Heart left ventricle (tissue), 11 donors: ENCODE data around the gene OLIG1. TPM values are rescaled to one million over a fixed set of nuclear protein-coding genes. Genes with fewer than 3 reads are reported as not detected.

ENCODE experiments used
- polyA plus RNA-seq, 2 donors: library from polyadenylated mRNA; stranded (reverse); fragments of 200-250 nt; gene quantifications; one replicate each; pipeline ENCODE4 v1.2.3, GENCODE V29; 2013
- total RNA-seq, 9 donors: library from RNA; depleted of rRNA in 2 of 9; stranded (reverse); fragments of >200 nt in 2 of 9; fragmentation: NEBNext Ultra II Directional in 3 of 9; extraction: Animal tissue kit (Norgen Biotek cat#: 25700) in 3 of 9; gene quantifications; one replicate each; pipeline versions ENCODE4 v1.1.0 to v1.2.4, GENCODE V29; 2016 to 2023
- donor health status: ischemic (EF 13 %, LVEDD 7.1; RV severe dilation, severe dysfunction).
- donor health status: healthy with polysubstance abuse.
- donor health status: DM: no; HTN: yes; CAD: no.
- donor health status: DM: no; HTN: no; CAD: no.
- donor health status: ischemic (EF 25% LVEDD 5.7; RV mildly dilated, moderate dysfunction).
- donor health status: healthy.
- donor health status: DM: yes; HTN: yes; CAD: no.
- donor health status: PGD.
- donor health status: nonischemic (EF 23%, LVEDD 6.1; RV moderate dilation, normal function).

OLIG1 gene
- total and polyA plus RNA-seq, 11 donors = 0.11 to 0.67 TPM; not detected in 9

Other genes with a start within 250 kb of the OLIG1 start
- gene OLIG2, start 44.2 kb upstream of the OLIG1 start, total RNA-seq = not detected
- not detected for gene OLIG2, start 44.2 kb upstream of the OLIG1 start, polyA plus RNA-seq
- gene IFNAR2, start 159.8 kb downstream of the OLIG1 start, total RNA-seq = 10 to 100 TPM in 7 of 9 donors, 1 to 10 TPM in 2; 6.5 to 46.7 (median 12.9) TPM
- gene IFNAR2, start 159.8 kb downstream of the OLIG1 start, polyA plus RNA-seq = 1 to 10 TPM; 8.2 to 9.6 TPM
- gene IL10RB, start 196.2 kb downstream of the OLIG1 start, total RNA-seq = 10 to 100 TPM in 3 of 9 donors, 1 to 10 TPM in 6; 4.5 to 28.2 (median 8.3) TPM
- 10 to 100 TPM in 1 of 2 donors, 1 to 10 TPM in 1; 7.4 to 12.9 TPM for gene IL10RB, start 196.2 kb downstream of the OLIG1 start, polyA plus RNA-seq